ENCODE results near the gene RPL22.
A peak's percentile ranks its signal among the peaks of the same experiment; 100 is the strongest.
"Not testable (repeated sequence)": the region's sequence is repeated elsewhere in the genome, so short reads cannot be mapped to it uniquely, and the experiment has no call there.

Gene RPL22

GRCh38 chr1:6233376-6233775 lies 34.0 kb upstream of the RPL22 start:
- DNase-seq (ENCODE audit: low read depth), result no peak

- no peak for DNase-seq (ENCODE audit: low read depth)
Measured at GRCh38 chr1:6225651-6226050, 26.3 kb upstream of the RPL22 start.

- no peak for DNase-seq (ENCODE audit: low read depth)
Measured at GRCh38 chr1:6224718-6225117, 25.3 kb upstream of the RPL22 start.

GRCh38 chr1:6223617-6224016 lies 24.2 kb upstream of the RPL22 start:
- no peak for DNase-seq (ENCODE audit: low read depth)

- no peak for DNase-seq (ENCODE audit: low read depth)
Measured at GRCh38 chr1:6222636-6223035, 23.2 kb upstream of the RPL22 start.

GRCh38 chr1:6221210-6221784 lies 21.9 kb upstream of the RPL22 start:
- no peak for DNase-seq (ENCODE audit: low read depth)

- DNase-seq (ENCODE audit: low read depth), result no peak
Measured at GRCh38 chr1:6220236-6220635, 20.8 kb upstream of the RPL22 start.

- not testable (repeated sequence) for DNase-seq (ENCODE audit: low read depth)
Measured at GRCh38 chr1:6219641-6220040, 20.2 kb upstream of the RPL22 start.

- DNase-seq (ENCODE audit: low read depth), result no peak
Measured at GRCh38 chr1:6218375-6219164, 19.2 kb upstream of the RPL22 start.

- no peak for DNase-seq (ENCODE audit: low read depth)
Measured at GRCh38 chr1:6212193-6212959, 13.0 kb upstream of the RPL22 start.

- DNase-seq (ENCODE audit: low read depth), result no peak
Measured at GRCh38 chr1:6211731-6212130, 12.3 kb upstream of the RPL22 start.

- DNase-seq (ENCODE audit: low read depth), result no peak
Measured at GRCh38 chr1:6210591-6211355, 11.4 kb upstream of the RPL22 start.

GRCh38 chr1:6209661-6210580 lies 10.5 kb upstream of the RPL22 start:
- no peak for DNase-seq (ENCODE audit: low read depth)

- no peak for DNase-seq (ENCODE audit: low read depth)
Measured at GRCh38 chr1:6208723-6209660, 9.6 kb upstream of the RPL22 start.

- no peak for DNase-seq (ENCODE audit: low read depth)
Measured at GRCh38 chr1:6207921-6208320, 8.5 kb upstream of the RPL22 start.

- no peak for DNase-seq (ENCODE audit: low read depth)
Measured at GRCh38 chr1:6207075-6207885, 7.9 kb upstream of the RPL22 start.

GRCh38 chr1:6206520-6206855 lies 7.1 kb upstream of the RPL22 start:
- DNase-seq (ENCODE audit: low read depth), result no peak

- peak; percentile 28 for DNase-seq (ENCODE audit: low read depth)
Measured at GRCh38 chr1:6205849-6206519, 6.6 kb upstream of the RPL22 start, which contains the start of gene RNF207. TSS of gene RNF207 (plus strand) at chr1:6206119. CDS start at chr1:6206536, 417 bp downstream.

GRCh38 chr1:6202256-6202655 lies 2.9 kb upstream of the RPL22 start:
- DNase-seq (ENCODE audit: low read depth), result no peak

Measured in stimulated activated CD8-positive, alpha-beta memory T cell treated with anti-CD3 and anti-CD28 coated beads, Interleukin-12 subunit alpha, Interleukin-12 subunit beta, amount 100 ng/mL, for 4 hours (primary cell).